ENCODE measurements around the gene GPR22. TPM values are rescaled to one million over a fixed set of nuclear protein-coding genes. Genes with fewer than 3 reads are reported as not detected.

The GPR22 gene
- total RNA-seq, 1 donor = under 0.01 TPM

DNA sequence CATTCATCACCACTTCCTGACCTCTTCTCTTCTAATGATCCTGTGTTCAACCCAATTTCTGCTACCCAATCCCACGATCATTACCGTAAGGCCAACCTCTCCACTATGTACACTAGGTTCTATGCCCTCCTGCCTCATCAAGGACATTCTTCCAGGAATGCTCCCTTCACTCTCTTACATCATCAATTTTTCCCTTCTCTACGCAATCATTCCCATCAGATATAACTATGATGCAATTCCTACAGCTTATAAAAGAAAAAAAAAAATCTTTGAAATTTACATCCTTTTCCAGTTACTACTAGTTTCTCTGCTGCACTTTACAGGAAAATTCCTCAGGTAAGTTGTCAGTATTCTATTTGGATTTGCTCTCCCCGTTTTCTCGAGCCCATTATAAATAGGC, 30.8 kb upstream of the GPR22 start:
- no peak for TF ChIP-seq CTCF (IDR thresholded peaks at IDR 0.05; ENCODE audit: insufficient read depth, low read depth, low read length)
- DNase-seq (ENCODE audit: low read depth) = no peak
- no peak overlapping the region for H3K4me3 ChIP-seq (ENCODE audit: low read depth, low read length)

GRCh38 chr7:107441581-107442422, 28.1 kb upstream of the GPR22 start:
- H3K4me3 ChIP-seq (ENCODE audit: low read depth, low read length) = no peak overlapping the region
- no peak for DNase-seq (ENCODE audit: low read depth)
- TF ChIP-seq CTCF (IDR thresholded peaks at IDR 0.05; ENCODE audit: insufficient read depth, low read depth, low read length) = no peak

GRCh38 chr7:107442678-107443077, 27.2 kb upstream of the GPR22 start:
- no peak for TF ChIP-seq CTCF (IDR thresholded peaks at IDR 0.05; ENCODE audit: insufficient read depth, low read depth, low read length)

DNA sequence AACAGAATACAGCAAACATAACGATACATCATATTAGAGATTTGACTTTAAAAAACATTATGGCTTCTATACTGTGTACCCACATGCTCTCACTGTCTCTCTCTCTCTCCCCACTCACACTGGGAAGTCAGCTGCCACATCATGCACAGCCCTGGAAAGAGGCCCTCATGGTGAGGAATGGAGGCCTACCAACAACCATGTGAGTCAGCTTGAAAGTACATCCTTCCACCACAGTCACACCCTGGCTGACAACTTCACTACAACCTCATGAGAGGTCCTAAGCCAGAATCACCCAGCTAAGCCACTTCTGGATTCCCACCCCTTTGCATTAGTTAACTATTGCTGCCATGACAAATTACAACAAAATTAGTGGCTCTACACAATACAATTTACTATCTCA, 23.3 kb upstream of the GPR22 start:
- TF ChIP-seq CTCF (IDR thresholded peaks at IDR 0.05; ENCODE audit: insufficient read depth, low read depth, low read length) = no peak
- H3K4me3 ChIP-seq (ENCODE audit: low read depth, low read length) = no peak overlapping the region
- DNase-seq (ENCODE audit: low read depth) = no peak

More at GRCh38 chr7:107442678-107443077, 27.2 kb upstream of the GPR22 start:
- DNase-seq (ENCODE audit: low read depth) = no peak
- no peak overlapping the region for H3K4me3 ChIP-seq (ENCODE audit: low read depth, low read length)

DNA sequence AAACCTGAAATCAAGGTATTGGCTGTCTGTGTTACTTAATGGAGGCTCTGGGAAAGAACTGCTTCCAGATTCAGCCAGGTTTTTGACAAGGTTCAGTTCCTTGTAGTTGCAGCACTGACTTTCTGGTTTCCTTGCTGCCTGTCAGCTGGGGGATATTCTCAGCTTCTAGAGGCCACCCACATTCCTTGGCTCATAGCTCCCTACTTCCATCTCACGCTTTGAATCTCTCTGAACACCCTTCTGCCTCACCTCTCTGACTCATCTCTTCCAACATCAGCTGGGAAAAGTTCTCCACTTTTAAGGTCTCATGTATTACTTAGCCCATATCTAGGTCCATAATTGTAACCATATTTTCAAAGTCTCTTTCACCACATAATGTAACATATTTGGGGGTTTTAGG, 22.9 kb upstream of the GPR22 start:
- no peak overlapping the region for H3K4me3 ChIP-seq (ENCODE audit: low read depth, low read length)
- no peak for DNase-seq (ENCODE audit: low read depth)
- no peak for TF ChIP-seq CTCF (IDR thresholded peaks at IDR 0.05; ENCODE audit: insufficient read depth, low read depth, low read length)

DNA sequence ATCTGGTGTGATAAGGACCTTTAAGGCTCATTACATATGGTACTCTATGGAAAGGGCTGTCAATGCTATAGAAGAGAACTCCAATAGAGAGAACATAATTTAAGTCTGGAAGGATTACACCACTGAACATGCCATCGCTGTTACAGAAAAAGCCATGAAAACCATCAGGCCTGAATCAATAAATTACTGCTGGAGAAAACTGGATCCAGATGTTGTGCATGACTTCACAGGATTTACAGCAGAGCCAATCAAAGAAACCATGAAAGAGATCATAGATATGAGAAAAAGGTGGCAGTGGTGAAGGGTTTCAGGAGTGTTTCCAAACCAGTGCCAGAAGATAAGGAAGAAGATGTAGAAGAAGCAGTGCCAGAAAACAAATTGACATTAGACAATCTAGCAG, 18.9 kb upstream of the GPR22 start:
- H3K4me3 ChIP-seq (ENCODE audit: low read depth, low read length) = no peak overlapping the region
- no peak for TF ChIP-seq CTCF (IDR thresholded peaks at IDR 0.05; ENCODE audit: insufficient read depth, low read depth, low read length)
- DNase-seq (ENCODE audit: low read depth) = no peak

DNA sequence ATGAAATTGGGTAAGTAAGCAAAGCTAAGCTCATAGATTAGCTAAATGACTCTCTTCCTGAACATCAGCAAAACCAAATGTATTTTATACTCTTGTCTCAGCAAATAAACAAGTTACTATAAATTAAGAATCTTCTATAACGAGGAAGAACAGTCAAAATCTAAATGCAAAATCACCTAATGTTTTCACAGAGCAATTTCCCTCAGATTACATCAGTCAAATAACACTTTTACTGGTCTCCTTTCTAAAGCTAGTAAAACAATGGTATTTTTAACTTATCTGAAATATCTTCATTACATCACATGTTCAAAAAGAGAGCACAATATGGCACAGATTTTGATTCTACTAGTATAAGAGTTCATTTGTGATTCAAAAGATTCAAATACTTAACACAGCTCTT, 16.5 kb upstream of the GPR22 start:
- no peak for DNase-seq (ENCODE audit: low read depth)
- TF ChIP-seq CTCF (IDR thresholded peaks at IDR 0.05; ENCODE audit: insufficient read depth, low read depth, low read length) = no peak
- no peak overlapping the region for H3K4me3 ChIP-seq (ENCODE audit: low read depth, low read length)
